Measurements from ENCODE around the gene CD4. TPM values are rescaled to one million over a fixed set of nuclear protein-coding genes. Genes with fewer than 3 reads are reported as not detected.

Gene CD4
- total RNA-seq, 3 donors from 2014 or later (not counting 1 experiment from before 2014, with no cell fraction given): 8.5 to 10.1 (median 9.8) TPM

DNA sequence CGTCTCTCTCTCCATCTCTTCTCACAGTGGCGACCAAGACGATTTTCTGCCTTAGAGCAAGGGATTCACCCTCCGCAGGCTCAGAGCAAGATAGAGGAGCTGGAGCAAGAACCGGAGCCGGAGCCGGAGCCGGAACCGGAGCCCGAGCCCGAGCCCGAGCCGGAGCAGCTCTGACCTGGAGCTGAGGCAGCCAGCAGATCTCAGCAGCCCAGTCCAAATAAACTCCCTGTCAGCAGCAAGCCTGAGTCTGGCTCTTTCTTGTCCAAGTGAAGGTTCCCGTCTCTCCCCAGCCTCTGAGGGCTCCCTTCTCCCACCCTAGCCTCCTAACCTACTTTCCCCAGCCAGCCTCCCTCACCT, 11.1 kb upstream of the CD4 start:
- no peak for DNase-seq
- no peaks in the 10 kb centered on the region for H3K9me3 ChIP-seq (ENCODE audit: control insufficient read depth, insufficient read depth, low read length)
- TF ChIP-seq, protein P1, sequence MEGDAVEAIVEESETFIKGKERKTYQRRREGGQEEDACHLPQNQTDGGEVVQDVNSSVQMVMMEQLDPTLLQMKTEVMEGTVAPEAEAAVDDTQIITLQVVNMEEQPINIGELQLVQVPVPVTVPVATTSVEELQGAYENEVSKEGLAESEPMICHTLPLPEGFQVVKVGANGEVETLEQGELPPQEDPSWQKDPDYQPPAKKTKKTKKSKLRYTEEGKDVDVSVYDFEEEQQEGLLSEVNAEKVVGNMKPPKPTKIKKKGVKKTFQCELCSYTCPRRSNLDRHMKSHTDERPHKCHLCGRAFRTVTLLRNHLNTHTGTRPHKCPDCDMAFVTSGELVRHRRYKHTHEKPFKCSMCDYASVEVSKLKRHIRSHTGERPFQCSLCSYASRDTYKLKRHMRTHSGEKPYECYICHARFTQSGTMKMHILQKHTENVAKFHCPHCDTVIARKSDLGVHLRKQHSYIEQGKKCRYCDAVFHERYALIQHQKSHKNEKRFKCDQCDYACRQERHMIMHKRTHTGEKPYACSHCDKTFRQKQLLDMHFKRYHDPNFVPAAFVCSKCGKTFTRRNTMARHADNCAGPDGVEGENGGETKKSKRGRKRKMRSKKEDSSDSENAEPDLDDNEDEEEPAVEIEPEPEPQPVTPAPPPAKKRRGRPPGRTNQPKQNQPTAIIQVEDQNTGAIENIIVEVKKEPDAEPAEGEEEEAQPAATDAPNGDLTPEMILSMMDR (IDR thresholded peaks at IDR 0.05): no peak
- no peaks in the 10 kb centered on the region for H3K9me3 Mint-ChIP-seq
- peak overlapping the region; percentile 89 for H3K4me3 Mint-ChIP-seq
- no peaks in the 10 kb centered on the region for H3K36me3 Mint-ChIP-seq
- H3K4me3 ChIP-seq (ENCODE audit: low read length): no peak overlapping the region
- H3K4me1 Mint-ChIP-seq: peaks cover 13 to 24% of the 10 kb centered on the region in 2 donors
- peaks cover 35% of the 10 kb centered on the region for H3K4me1 ChIP-seq (ENCODE audit: control insufficient read depth, insufficient read depth, low read length)
- 85% methylated on average over 14 of the region's 14 CpGs for WGBS (ENCODE audit: insufficient coverage)
- peaks cover 45 to 52% of the 10 kb centered on the region in 2 donors for H3K27me3 Mint-ChIP-seq (ENCODE audit: low read depth in 2 of 2)
- H3K36me3 ChIP-seq (ENCODE audit: control insufficient read depth, insufficient read depth, low read length): no peaks in the 10 kb centered on the region
- peak overlapping the region in 1 of 2 donors; percentile 67 for H3K27ac Mint-ChIP-seq
- peaks cover 18% of the 10 kb centered on the region for H3K27me3 ChIP-seq (ENCODE audit: control insufficient read depth, insufficient read depth, low read length)
- no peak for ATAC-seq
- peak overlapping the region; percentile 28 for H3K27ac ChIP-seq (ENCODE audit: low read length)
- intact Hi-C loops (cut with micrococcal nuclease): loop anchor here (2.0 kb wide), 2 partner anchors 215 to 223 kb away; no protein-coding TSS in a partner anchor

DNA sequence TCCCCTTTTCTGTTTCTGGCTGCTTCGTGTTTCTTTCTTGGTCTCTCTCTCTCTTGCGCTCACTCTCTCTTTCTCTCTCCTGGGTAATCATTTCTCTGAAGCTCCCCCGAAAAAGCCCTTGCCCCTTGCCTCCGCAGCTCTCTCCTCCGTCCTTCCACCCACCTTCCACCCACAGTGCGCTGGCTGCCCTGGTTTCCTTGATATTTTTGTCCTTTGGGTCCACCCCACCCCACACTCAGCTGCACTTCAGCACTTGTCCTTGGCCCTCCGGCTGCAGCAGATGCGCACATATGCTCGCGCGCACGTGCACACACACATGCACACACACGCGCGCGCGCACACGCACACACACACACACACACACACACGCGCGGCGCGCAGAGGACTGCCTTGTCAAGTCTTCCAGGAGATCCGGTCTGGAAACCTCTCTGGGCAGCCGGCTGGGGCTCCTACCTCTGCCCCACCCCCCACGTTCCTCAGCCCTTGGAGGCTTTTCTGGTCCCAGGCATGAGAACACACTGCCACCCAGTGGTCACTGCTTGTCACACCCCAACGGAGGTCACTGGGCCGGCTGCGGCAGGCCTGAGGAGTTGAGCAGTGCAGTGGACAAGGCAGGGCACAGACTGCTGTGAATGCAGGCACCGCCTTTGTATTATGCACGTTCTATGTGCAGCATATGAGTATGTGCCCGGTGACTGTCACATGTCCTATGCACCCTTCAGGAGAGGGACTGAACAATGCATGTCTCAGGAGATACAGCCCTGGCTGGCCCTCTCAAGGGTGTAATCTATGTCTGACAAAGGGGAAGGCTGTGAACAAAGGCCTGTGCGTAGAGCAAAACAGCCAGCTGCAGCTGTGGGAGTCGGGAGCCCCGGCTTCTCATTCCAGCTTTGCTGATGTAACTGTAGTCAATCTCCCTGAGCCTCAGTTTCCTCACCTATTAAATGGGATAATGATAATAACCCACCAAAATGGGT, 10.5 kb upstream of the CD4 start:
- peak overlapping the region; percentile 28 for H3K27ac ChIP-seq (ENCODE audit: low read length)
- intact Hi-C loops (cut with micrococcal nuclease): loop anchor here (1.0 to 2.0 kb wide), 4 partner anchors 26 to 224 kb away; partner anchors contain the start of gene MLF2

DNA sequence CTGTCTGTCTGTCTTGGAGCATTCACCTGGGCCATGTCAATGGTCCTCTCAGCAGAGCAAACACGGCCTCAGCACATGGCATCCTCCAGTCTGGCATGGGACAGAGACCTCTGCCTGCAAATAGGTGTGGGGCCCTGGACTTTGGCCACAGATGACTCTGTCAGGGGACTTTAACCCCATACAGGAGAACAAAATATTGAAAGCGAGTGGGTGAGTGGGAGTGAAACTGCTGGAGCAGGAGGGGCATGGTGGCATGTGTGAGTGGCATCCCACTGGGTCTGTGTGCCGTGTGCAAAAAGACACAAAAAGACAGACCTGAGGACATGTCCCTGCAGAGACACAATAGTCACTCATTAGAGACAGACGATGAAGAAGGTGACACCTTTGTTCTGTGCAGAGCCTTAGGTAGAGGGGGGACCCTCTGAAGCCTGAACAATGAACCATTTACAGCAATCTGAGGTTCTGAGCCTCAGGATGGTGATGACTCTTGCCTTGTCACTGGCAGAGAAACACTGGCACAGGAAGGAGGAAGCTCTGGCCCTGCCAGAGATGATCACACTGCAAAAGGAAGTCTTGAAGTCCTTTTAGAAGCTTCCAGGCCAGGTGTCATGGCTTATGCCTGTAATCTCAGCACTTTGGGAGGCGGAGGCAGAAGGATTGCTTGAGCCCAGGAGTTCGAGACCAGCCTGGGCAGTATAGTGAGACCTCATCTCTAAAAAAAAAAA, 9.5 kb upstream of the CD4 start:
- peaks cover 36 to 38% of the 10 kb centered on the region in 2 donors for H3K27me3 Mint-ChIP-seq (ENCODE audit: low read depth in 2 of 2)
- Histone ChIP-seq H3K36me3 (ENCODE audit: control insufficient read depth, insufficient read depth, low read length) (no peaks in the 10 kb centered on the region), H3K4me1 (ENCODE audit: control insufficient read depth, insufficient read depth, low read length) (peaks cover 24% of the 10 kb centered on the region), H3K4me3 (ENCODE audit: low read length) (no peak overlapping the region), H3K27ac (ENCODE audit: low read length) (no peak overlapping the region), H3K9me3 (ENCODE audit: control insufficient read depth, insufficient read depth, low read length) (no peaks in the 10 kb centered on the region), H3K27me3 (ENCODE audit: control insufficient read depth, insufficient read depth, low read length) (peaks cover 8% of the 10 kb centered on the region)
- TF ChIP-seq, protein P1 (IDR thresholded peaks at IDR 0.05): no peak
- WGBS (ENCODE audit: insufficient coverage): 89% methylated on average over 6 of the region's 6 CpGs
- no peaks in the 10 kb centered on the region for H3K9me3 Mint-ChIP-seq
- no peak for DNase-seq
- H3K36me3 Mint-ChIP-seq: no peaks in the 10 kb centered on the region
- ATAC-seq: no peak
- intact Hi-C loops (cut with micrococcal nuclease): loop anchor here (1.0 to 2.0 kb wide), 4 partner anchors 27 to 225 kb away; partner anchors contain the start of gene MLF2
- no peak overlapping the region for H3K4me3 Mint-ChIP-seq
- H3K4me1 Mint-ChIP-seq: peaks cover 13 to 16% of the 10 kb centered on the region in 2 donors
- H3K27ac Mint-ChIP-seq: no peak overlapping the region

More for the DNA sequence above, 10.5 kb upstream of the CD4 start:
- Mint-ChIP-seq H3K4me1 (peaks cover 13 to 21% of the 10 kb centered on the region in 2 donors), H3K36me3 (no peaks in the 10 kb centered on the region), H3K4me3 (peak overlapping the region; percentile 89), H3K27ac (peak overlapping the region; percentile 24 to 67), H3K9me3 (no peaks in the 10 kb centered on the region), H3K27me3 (ENCODE audit: low read depth in 2 of 2) (peaks cover 45 to 48% of the 10 kb centered on the region in 2 donors)
- peak; percentile 79 to 94 for DNase-seq
- 6% methylated on average over 32 of the region's 35 CpGs for WGBS (ENCODE audit: insufficient coverage)
- TF ChIP-seq, protein P1 (IDR thresholded peaks at IDR 0.05): peak; percentile 93
- Histone ChIP-seq H3K4me3 (ENCODE audit: low read length) (peak overlapping the region; percentile 38), H3K36me3 (ENCODE audit: control insufficient read depth, insufficient read depth, low read length) (no peaks in the 10 kb centered on the region), H3K4me1 (ENCODE audit: control insufficient read depth, insufficient read depth, low read length) (peaks cover 34% of the 10 kb centered on the region), H3K27me3 (ENCODE audit: control insufficient read depth, insufficient read depth, low read length) (peaks cover 17% of the 10 kb centered on the region), H3K9me3 (ENCODE audit: control insufficient read depth, insufficient read depth, low read length) (no peaks in the 10 kb centered on the region)
- peak; percentile 93 to 99 (median 97) for ATAC-seq

All from natural killer cell (primary cell).